A549 (cell line): ENCODE measurements around the gene CBFA2T3. TPM values are rescaled to one million over a fixed set of nuclear protein-coding genes. Genes with fewer than 3 reads are reported as not detected.

ENCODE experiments used
- ATAC-seq, 2 experiments: fragments of 200-7000 bp in 1 of 2; fragments of >200 bp in 1 of 2; cut with Nextera tagmentation in 1 of 2; cut with Tn5 transposase in 1 of 2; 3 replicates each; pipeline versions ENCODE4 v1.8.0 to v1.9.1; 2018 to 2020; ENCODE audit warnings: mild to moderate bottlenecking in 1 of 2, moderate library complexity in 1 of 2
- CTCF ChIA-PET: fragments of 300-600 bp; sonication (Branson Sonifier 250); formaldehyde crosslinking; extraction: SDS; loops from one replicate; lab custom pipeline; 2021; ENCODE audit warnings: antibody characterized with exemption, inconsistent platforms; lab: Yijun Ruan, JAX
- POLR2A ChIA-PET: fragments of 350-600 bp; formaldehyde crosslinking; extraction: SDS; loops from one replicate; lab custom pipeline; 2021; ENCODE audit warnings: antibody characterized with exemption, inconsistent platforms; lab: Yijun Ruan, JAX
- DNase-seq, 2 experiments: peaks; one replicate each; pipeline versions ENCODE4 v3.0.0 to v3.0.0-alpha.2; 2011 to 2016; ENCODE audit warnings: low read depth in 1 of 2, low spot score in 1 of 2
- FAIRE-seq: peaks from 2 replicates; lab custom pipeline; 2011; peaks lifted over from hg19 to GRCh38; lab: Jason Lieb, UNC
- H3K27ac ChIP-seq, 2 experiments: fragments of >200 bp; sonication (Bioruptor Twin); formaldehyde crosslinking; 3 replicates each; pipeline ENCODE4 v1.5.1; 2016 to 2017
- H3K4me1 ChIP-seq: fragments of >200 bp; sonication (Bioruptor Twin); formaldehyde crosslinking; 3 replicates; pipeline ENCODE4 v1.6.1; 2016
- H3K4me2 ChIP-seq: fragments of >200 bp; sonication (Bioruptor Twin); formaldehyde crosslinking; 3 replicates; pipeline ENCODE4 v1.6.1; 2016
- H3K4me3 ChIP-seq: fragments of >200 bp; sonication (Bioruptor Twin); formaldehyde crosslinking; 3 replicates; pipeline ENCODE4 v1.5.1; 2016
- H3K9me3 ChIP-seq: fragments of >200 bp; sonication (Bioruptor Twin); formaldehyde crosslinking; 3 replicates; pipeline ENCODE4 v1.6.1; 2016
- BHLHE40 ChIP-seq: IDR thresholded peaks from 2 replicates; pipeline ENCODE4 v1.6.1; 2012; ENCODE audit warnings: low read depth, low read length, inconsistent platforms
- CEBPB ChIP-seq, 2 experiments: fragments of >200 bp in 1 of 2; sonication (Bioruptor Twin) in 1 of 2; formaldehyde crosslinking in 1 of 2; IDR thresholded peaks; 2 replicates each; pipeline ENCODE4 v1.6.1; 2012 to 2016
- CHD2 ChIP-seq: fragments of 150-350 bp; IDR thresholded peaks from 2 replicates; pipeline ENCODE4 v1.6.1; 2014; ENCODE audit warnings: low read length; ENCODE audit not compliant: partially characterized antibody
- CHD4 ChIP-seq: fragments of 200-600 bp; sonication (generic); IDR thresholded peaks from 2 replicates; pipeline ENCODE4 v1.6.1; 2016; ENCODE audit warnings: antibody characterized with exemption, mild to moderate bottlenecking, borderline replicate concordance
- EHF ChIP-seq: fragments of 250-450 bp; sonication (Bioruptor Pico); IDR thresholded peaks from 2 replicates; pipeline ENCODE4 v1.5.0; 2020; ENCODE audit warnings: mild to moderate bottlenecking
- EP300 ChIP-seq, 2 experiments: fragments of >200 bp; sonication (Bioruptor Twin); formaldehyde crosslinking; IDR thresholded peaks; 2 replicates in 1 of 2; 3 replicates in 1 of 2; pipeline ENCODE4 v1.6.1; 2016 to 2017
- FOXS1 ChIP-seq: fragments of 250-450 bp; sonication (Bioruptor Pico); IDR thresholded peaks from 2 replicates; pipeline ENCODE4 v1.5.0; 2020; ENCODE audit warnings: mild to moderate bottlenecking, moderate library complexity
- HOXB13 ChIP-seq: fragments of 250-450 bp; sonication (Bioruptor Pico); IDR thresholded peaks from 2 replicates; pipeline ENCODE4 v1.5.0; 2020; ENCODE audit warnings: low read depth, mild to moderate bottlenecking, moderate library complexity
- KDM1A ChIP-seq: fragments of 200-600 bp; sonication (generic); IDR thresholded peaks from 2 replicates; pipeline ENCODE4 v1.6.1; 2016; ENCODE audit warnings: low read depth, mild to moderate bottlenecking
- KDM5A ChIP-seq: fragments of 200-600 bp; sonication (generic); IDR thresholded peaks from 2 replicates; pipeline ENCODE4 v1.6.1; 2016; ENCODE audit warnings: antibody characterized with exemption, mild to moderate bottlenecking
- MAFK ChIP-seq: fragments of 450-650 bp; IDR thresholded peaks from 2 replicates; pipeline ENCODE4 v1.6.1; 2014; ENCODE audit not compliant: partially characterized antibody
- MYC ChIP-seq: IDR thresholded peaks from 2 replicates; pipeline ENCODE4 v1.6.1; 2012; ENCODE audit warnings: mild to moderate bottlenecking, inconsistent platforms, low read length, improper control_type of control experiment, borderline replicate concordance
- NFE2L2 ChIP-seq: fragments of 150-350 bp; conservative IDR thresholded peaks from 2 replicates; pipeline ENCODE4 v1.6.1; 2014; ENCODE audit warnings: low read length
- POLR2A ChIP-seq: IDR thresholded peaks from 2 replicates; pipeline ENCODE4 v1.6.1; 2012; ENCODE audit warnings: mild to moderate bottlenecking, low read length
- POLR2AphosphoS2 ChIP-seq: conservative IDR thresholded peaks from 2 replicates; pipeline ENCODE4 v1.6.1; 2012; ENCODE audit warnings: low read length, improper control_type of control experiment, inconsistent platforms
- RARB ChIP-seq: fragments of 250-450 bp; sonication (Bioruptor Pico); IDR thresholded peaks from 2 replicates; pipeline ENCODE4 v1.8.0; 2021; ENCODE audit warnings: mild to moderate bottlenecking, moderate library complexity
- ZNF302 ChIP-seq: fragments of 250-450 bp; sonication (Bioruptor Pico); IDR thresholded peaks from 2 replicates; pipeline ENCODE4 v1.9.0; 2021; ENCODE audit warnings: inconsistent platforms, mild to moderate bottlenecking, moderate library complexity
- ZSCAN20 ChIP-seq: fragments of 250-450 bp; sonication (Bioruptor Pico); IDR thresholded peaks from 2 replicates; pipeline ENCODE4 v1.8.0; 2022; ENCODE audit warnings: mild to moderate bottlenecking, moderate library complexity
- WGBS: methylation state at CpG from one replicate; pipeline ENCODE4 v1.1.6; 2017; ENCODE audit errors: missing lambda C conversion rate; 5-methylcytosine and 5-hydroxymethylcytosine counted together
- polyA plus RNA-seq, 4 experiments: library from polyadenylated mRNA; depleted of rRNA in 3 of 4; stranded (reverse); fragments of >200 nt; fragmentation: RNase III in 1 of 4; extraction: RNeasy Plus Mini Kit Qiagen cat#74134 plus additional on column Dnase treatment in 1 of 4; gene quantifications; 2 replicates in 3 of 4; 3 replicates in 1 of 4; pipeline ENCODE4 v1.2.3, GENCODE V29; 2011 to 2017
- TF ChIP-seq, protein P1 (sequence below): IDR thresholded peaks from 2 replicates; pipeline ENCODE4 v1.6.1; 2012
- TF ChIP-seq, protein P2 (sequence below): fragments of 250-450 bp; sonication (Bioruptor Pico); IDR thresholded peaks from 2 replicates; pipeline ENCODE4 v1.5.0; 2021; ENCODE audit warnings: mild to moderate bottlenecking, moderate library complexity, borderline replicate concordance
- TF ChIP-seq, protein P3 (sequence below): fragments of 450-650 bp; IDR thresholded peaks from 2 replicates; pipeline ENCODE4 v1.6.1; 2014; ENCODE audit warnings: antibody characterized with exemption
- TF ChIP-seq, protein P4 (sequence below): fragments of >200 bp; sonication (Bioruptor Twin); formaldehyde crosslinking; IDR thresholded peaks from 3 replicates; pipeline ENCODE4 v1.5.1; 2016
- TF ChIP-seq, protein P5 (sequence below): fragments of >200 bp; sonication (Bioruptor Twin); formaldehyde crosslinking; IDR thresholded peaks from 2 replicates; pipeline ENCODE4 v1.6.1; 2016
- TF ChIP-seq, protein P6 (sequence below): fragments of 250-450 bp; sonication (Bioruptor Pico); IDR thresholded peaks from 2 replicates; pipeline ENCODE4 v1.5.0; 2020; ENCODE audit warnings: low read depth, mild to moderate bottlenecking, moderate library complexity
- TF ChIP-seq, protein P7 (sequence below): IDR thresholded peaks from 2 replicates; pipeline ENCODE4 v1.6.1; 2012

The CBFA2T3 gene
- polyA plus RNA-seq, 2 of the 4 experiments (the other 2 are of a cell fraction), result 0.08 TPM; not detected in 1

DNA sequence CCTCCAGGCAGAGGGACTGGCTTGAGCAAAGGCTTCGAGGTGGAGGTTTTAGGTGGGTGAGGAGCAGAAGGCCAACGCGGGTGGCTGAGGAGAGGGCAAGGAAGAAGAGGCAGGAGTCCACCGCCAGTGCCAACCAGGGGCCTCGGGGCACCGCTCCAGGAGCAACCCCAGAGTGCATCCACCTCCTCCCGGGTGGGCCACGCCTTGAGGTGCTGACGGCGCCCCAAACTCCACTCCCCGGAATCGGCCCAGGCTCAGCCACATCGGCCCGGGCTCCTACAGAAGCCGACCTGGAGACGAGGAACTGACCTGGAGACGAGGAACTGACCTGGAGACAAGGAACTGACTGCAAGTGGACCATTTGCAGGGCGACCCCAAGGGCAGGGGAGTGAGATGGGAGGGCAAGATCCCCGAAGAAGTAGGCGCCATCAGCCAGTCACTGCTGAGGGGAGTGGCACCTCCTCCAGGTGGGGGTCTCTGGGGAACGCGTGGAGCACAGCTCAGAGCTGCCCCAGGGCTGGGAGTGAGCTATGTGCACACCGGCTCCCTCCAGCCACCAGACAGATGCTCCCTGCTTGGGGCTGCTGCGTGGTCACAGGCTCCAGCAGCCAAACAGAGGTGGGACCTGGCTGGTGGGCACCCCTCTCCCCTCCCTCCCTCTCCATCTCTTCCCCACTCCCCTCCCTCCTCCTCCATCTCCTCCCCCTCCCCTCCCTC is 29.2 kb upstream of the CBFA2T3 start:
- 26% methylated on average over 22 of the region's 24 CpGs for WGBS
- ChIA-PET CTCF (no interaction called here), POLR2A (no interaction called here)
- no peak overlapping the region for H3K27ac ChIP-seq
- no peaks in the 10 kb centered on the region for H3K4me1 ChIP-seq
- TF ChIP-seq POLR2AphosphoS2, result no peak
- TF ChIP-seq FOXS1, result no peak
- TF ChIP-seq, protein P1, sequence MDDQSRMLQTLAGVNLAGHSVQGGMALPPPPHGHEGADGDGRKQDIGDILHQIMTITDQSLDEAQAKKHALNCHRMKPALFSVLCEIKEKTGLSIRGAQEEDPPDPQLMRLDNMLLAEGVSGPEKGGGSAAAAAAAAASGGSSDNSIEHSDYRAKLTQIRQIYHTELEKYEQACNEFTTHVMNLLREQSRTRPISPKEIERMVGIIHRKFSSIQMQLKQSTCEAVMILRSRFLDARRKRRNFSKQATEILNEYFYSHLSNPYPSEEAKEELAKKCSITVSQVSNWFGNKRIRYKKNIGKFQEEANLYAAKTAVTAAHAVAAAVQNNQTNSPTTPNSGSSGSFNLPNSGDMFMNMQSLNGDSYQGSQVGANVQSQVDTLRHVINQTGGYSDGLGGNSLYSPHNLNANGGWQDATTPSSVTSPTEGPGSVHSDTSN, result no peak
- TF ChIP-seq MYC, result no peak
- no peak for TF ChIP-seq EHF (CRISPR knock-in tag)
- no peak for TF ChIP-seq KDM1A
- no peak for TF ChIP-seq ZNF302 (CRISPR knock-in tag)
- TF ChIP-seq EP300 (IDR thresholded peaks at IDR 0.05), result no peak
- TF ChIP-seq, protein P2, sequence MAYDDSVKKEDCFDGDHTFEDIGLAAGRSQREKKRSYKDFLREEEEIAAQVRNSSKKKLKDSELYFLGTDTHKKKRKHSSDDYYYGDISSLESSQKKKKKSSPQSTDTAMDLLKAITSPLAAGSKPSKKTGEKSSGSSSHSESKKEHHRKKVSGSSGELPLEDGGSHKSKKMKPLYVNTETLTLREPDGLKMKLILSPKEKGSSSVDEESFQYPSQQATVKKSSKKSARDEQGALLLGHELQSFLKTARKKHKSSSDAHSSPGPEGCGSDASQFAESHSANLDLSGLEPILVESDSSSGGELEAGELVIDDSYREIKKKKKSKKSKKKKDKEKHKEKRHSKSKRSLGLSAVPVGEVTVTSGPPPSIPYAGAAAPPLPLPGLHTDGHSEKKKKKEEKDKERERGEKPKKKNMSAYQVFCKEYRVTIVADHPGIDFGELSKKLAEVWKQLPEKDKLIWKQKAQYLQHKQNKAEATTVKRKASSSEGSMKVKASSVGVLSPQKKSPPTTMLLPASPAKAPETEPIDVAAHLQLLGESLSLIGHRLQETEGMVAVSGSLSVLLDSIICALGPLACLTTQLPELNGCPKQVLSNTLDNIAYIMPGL, result no peak
- no peak for TF ChIP-seq HOXB13
- H3K4me3 ChIP-seq, result no peak overlapping the region
- peak; percentile 66; a peak in 5 of 6 replicates for ATAC-seq
- no peak overlapping the region for H3K4me2 ChIP-seq
- peaks cover 3% of the 10 kb centered on the region; the same call in 2 of the 3 replicates for H3K9me3 ChIP-seq
- DNase-seq, result no peak
- no peak for FAIRE-seq

DNA sequence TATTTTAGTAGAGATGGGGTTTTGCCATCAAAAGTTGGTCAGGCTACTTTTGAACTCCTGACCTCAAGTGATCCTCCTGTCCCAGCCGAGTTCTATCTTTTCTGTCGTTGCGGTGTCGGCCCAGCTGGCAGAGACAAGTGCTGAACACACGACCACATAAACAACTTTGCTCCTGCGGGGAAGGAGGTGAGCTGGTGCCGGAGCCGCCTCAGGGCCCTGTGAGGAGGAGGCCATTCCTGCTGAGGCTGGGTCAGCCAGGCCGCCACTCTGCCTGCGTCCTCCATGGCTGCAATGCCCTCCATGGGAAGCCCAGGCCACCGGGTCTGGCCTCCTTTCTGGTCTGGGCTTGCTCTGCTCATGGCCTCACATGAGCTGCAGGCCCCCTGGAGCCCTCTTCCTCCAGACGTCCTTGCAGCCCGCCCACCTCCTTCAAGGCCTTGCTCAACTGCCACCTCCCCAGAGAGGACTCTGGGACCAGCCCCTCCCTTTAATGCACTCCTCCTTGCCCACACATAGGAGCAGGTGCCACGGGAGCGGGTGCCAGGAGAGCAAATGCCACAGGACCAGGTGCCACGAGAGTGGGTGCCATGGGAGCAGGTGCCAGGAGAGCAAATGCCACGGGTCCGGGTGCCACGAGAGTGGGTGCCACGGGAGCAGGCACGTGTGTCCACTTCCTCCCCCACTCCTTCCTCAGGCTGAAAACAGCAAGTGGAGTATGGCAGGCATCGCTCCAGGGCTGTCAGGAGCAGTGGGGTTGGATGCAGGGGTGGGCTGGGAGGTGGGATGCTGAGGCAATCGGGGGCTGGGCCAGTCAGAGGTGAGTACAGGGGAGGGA is 28.4 kb upstream of the CBFA2T3 start:
- ATAC-seq (no peak; a peak in 2 of 6 replicates), DNase-seq (no peak), FAIRE-seq (no peak)
- no peak overlapping the region for H3K4me2 ChIP-seq
- ChIA-PET POLR2A (no interaction called here), CTCF (interaction anchor here (0.6 to 1.0 kb wide), 2 partner anchors 81 to 161 kb away, joined by 3 read pairs; no protein-coding TSS in a partner anchor)
- 58% methylated on average over 18 of the region's 23 CpGs for WGBS
- no peak overlapping the region for H3K4me3 ChIP-seq
- TF ChIP-seq CHD2 (no peak), POLR2A (no peak), RARB (no peak), ZSCAN20 (CRISPR knock-in tag) (no peak), BHLHE40 (no peak), MAFK (no peak), NFE2L2 (no peak), ZNF302 (CRISPR knock-in tag) (no peak), CHD4 (no peak), KDM5A (no peak), CEBPB (IDR thresholded peaks at IDR 0.05) (no peak)
- TF ChIP-seq, protein P2, result no peak
- TF ChIP-seq, protein P3, sequence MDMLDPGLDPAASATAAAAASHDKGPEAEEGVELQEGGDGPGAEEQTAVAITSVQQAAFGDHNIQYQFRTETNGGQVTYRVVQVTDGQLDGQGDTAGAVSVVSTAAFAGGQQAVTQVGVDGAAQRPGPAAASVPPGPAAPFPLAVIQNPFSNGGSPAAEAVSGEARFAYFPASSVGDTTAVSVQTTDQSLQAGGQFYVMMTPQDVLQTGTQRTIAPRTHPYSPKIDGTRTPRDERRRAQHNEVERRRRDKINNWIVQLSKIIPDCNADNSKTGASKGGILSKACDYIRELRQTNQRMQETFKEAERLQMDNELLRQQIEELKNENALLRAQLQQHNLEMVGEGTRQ, result no peak
- TF ChIP-seq, protein P4, sequence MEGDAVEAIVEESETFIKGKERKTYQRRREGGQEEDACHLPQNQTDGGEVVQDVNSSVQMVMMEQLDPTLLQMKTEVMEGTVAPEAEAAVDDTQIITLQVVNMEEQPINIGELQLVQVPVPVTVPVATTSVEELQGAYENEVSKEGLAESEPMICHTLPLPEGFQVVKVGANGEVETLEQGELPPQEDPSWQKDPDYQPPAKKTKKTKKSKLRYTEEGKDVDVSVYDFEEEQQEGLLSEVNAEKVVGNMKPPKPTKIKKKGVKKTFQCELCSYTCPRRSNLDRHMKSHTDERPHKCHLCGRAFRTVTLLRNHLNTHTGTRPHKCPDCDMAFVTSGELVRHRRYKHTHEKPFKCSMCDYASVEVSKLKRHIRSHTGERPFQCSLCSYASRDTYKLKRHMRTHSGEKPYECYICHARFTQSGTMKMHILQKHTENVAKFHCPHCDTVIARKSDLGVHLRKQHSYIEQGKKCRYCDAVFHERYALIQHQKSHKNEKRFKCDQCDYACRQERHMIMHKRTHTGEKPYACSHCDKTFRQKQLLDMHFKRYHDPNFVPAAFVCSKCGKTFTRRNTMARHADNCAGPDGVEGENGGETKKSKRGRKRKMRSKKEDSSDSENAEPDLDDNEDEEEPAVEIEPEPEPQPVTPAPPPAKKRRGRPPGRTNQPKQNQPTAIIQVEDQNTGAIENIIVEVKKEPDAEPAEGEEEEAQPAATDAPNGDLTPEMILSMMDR, result no peak
- TF ChIP-seq, protein P5, sequence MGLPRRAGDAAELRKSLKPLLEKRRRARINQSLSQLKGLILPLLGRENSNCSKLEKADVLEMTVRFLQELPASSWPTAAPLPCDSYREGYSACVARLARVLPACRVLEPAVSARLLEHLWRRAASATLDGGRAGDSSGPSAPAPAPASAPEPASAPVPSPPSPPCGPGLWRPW, result no peak
- TF ChIP-seq, protein P6, sequence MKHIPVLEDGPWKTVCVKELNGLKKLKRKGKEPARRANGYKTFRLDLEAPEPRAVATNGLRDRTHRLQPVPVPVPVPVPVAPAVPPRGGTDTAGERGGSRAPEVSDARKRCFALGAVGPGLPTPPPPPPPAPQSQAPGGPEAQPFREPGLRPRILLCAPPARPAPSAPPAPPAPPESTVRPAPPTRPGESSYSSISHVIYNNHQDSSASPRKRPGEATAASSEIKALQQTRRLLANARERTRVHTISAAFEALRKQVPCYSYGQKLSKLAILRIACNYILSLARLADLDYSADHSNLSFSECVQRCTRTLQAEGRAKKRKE (CRISPR knock-in tag), result no peak
- TF ChIP-seq, protein P7, sequence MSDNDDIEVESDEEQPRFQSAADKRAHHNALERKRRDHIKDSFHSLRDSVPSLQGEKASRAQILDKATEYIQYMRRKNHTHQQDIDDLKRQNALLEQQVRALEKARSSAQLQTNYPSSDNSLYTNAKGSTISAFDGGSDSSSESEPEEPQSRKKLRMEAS, result no peak
- no peaks in the 10 kb centered on the region for H3K4me1 ChIP-seq
- H3K27ac ChIP-seq, result no peak overlapping the region
- H3K9me3 ChIP-seq, result peaks cover 10% of the 10 kb centered on the region
